22Rv1 (cell line): ENCODE data around the gene MTM1.

Experiments used
- ZFX ChIP-seq: fragments of 450-650 bp; IDR thresholded peaks from 2 replicates; pipeline ENCODE4 v1.6.1; 2017; ENCODE audit warnings: antibody characterized with exemption, borderline replicate concordance
- TF ChIP-seq, protein P1 (sequence below): fragments of 450-650 bp; IDR thresholded peaks from 2 replicates; pipeline ENCODE4 v1.5.1; 2017; ENCODE audit warnings: mild to moderate bottlenecking

- TF ChIP-seq, protein P1, sequence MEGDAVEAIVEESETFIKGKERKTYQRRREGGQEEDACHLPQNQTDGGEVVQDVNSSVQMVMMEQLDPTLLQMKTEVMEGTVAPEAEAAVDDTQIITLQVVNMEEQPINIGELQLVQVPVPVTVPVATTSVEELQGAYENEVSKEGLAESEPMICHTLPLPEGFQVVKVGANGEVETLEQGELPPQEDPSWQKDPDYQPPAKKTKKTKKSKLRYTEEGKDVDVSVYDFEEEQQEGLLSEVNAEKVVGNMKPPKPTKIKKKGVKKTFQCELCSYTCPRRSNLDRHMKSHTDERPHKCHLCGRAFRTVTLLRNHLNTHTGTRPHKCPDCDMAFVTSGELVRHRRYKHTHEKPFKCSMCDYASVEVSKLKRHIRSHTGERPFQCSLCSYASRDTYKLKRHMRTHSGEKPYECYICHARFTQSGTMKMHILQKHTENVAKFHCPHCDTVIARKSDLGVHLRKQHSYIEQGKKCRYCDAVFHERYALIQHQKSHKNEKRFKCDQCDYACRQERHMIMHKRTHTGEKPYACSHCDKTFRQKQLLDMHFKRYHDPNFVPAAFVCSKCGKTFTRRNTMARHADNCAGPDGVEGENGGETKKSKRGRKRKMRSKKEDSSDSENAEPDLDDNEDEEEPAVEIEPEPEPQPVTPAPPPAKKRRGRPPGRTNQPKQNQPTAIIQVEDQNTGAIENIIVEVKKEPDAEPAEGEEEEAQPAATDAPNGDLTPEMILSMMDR = peak; percentile 14; the same call in 1 of the 2 replicates
- TF ChIP-seq ZFX = no peak
Observed at GRCh38 chrX:150643271-150643670, 74.8 kb downstream of the MTM1 start.
